Activated T-cell treated with anti-CD3 and anti-CD28 coated beads, Interleukin-2, amount 50 U/mL, for 72 hours (primary cell): ENCODE measurements around the gene CADM2. TPM values are rescaled to one million over a fixed set of nuclear protein-coding genes. Genes with fewer than 3 reads are reported as not detected.

ENCODE experiments used
- ATAC-seq, 2 donors: fragments of 150-1000 bp; cut with Tn5 transposase; replicated peaks in 1 of 2; 2 replicates each; pipeline ENCODE4 v1.10.0; 2021; ENCODE audit warnings: moderate library complexity in 2 of 2, mild to moderate bottlenecking in 1 of 2
- DNase-seq, 2 donors: peaks; one replicate each; pipeline ENCODE4 v3.0.0; 2021 to 2022; ENCODE audit warnings: mixed read lengths in 1 of 2
- H3K27ac Mint-ChIP-seq: one replicate; pipeline ENCODE4 v1.8.0; 2022; ENCODE audit warnings: mild to moderate bottlenecking, moderate library complexity, mixed read lengths
- H3K27me3 Mint-ChIP-seq: one replicate; pipeline ENCODE4 v1.8.0; 2022; ENCODE audit warnings: low read depth, mixed read lengths
- H3K36me3 Mint-ChIP-seq, 2 donors: one replicate each; pipeline ENCODE4 v1.8.0; 2022; ENCODE audit warnings: mixed read lengths in 2 of 2, mild to moderate bottlenecking in 1 of 2; ENCODE audit not compliant: insufficient read depth in 2 of 2
- H3K4me1 Mint-ChIP-seq: one replicate; pipeline ENCODE4 v1.8.0; 2022; ENCODE audit warnings: low read depth, mixed read lengths
- H3K4me3 Mint-ChIP-seq, 2 donors: one replicate each; pipeline ENCODE4 v1.8.0; 2022; ENCODE audit warnings: mild to moderate bottlenecking in 2 of 2, mixed read lengths in 2 of 2, moderate library complexity in 2 of 2
- H3K9me3 Mint-ChIP-seq, 2 donors: one replicate each; pipeline ENCODE4 v1.8.0; 2022; ENCODE audit warnings: mixed read lengths in 2 of 2
- total RNA-seq, 2 donors: library from RNA; stranded (reverse); gene quantifications; one replicate each; pipeline ENCODE4 v1.2.3, GENCODE V29; 2022

CADM2 gene
- total RNA-seq, 2 donors from 2014 or later = not detected

DNA sequence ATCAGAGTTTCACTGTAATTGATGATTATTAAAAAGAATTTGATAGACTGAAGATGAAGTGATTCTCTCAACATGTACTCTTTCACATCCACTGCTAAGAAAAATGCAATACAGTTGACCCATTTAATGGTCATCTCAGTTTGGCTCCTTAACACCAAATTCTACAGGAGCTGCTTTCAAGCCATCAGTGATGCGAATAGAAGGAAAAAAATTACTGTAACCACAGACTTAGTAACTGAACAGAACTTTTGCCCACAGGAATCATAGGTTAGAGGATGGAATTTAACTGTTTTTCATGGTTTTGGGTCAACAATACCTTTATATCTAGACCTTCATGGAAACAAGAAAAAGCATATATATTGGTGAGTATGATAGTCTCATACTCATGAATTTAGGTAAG lies 633.5 kb downstream of the CADM2 start:
- H3K9me3 Mint-ChIP-seq = peaks cover 0 to 1% of the 10 kb centered on the region in 2 donors
- ATAC-seq (no peak), DNase-seq (no peak)
- H3K4me3 Mint-ChIP-seq = no peak overlapping the region
- no peaks in the 10 kb centered on the region for H3K36me3 Mint-ChIP-seq
- H3K4me1 Mint-ChIP-seq = no peaks in the 10 kb centered on the region
- no peaks in the 10 kb centered on the region for H3K27me3 Mint-ChIP-seq
- H3K27ac Mint-ChIP-seq = no peak overlapping the region

DNA sequence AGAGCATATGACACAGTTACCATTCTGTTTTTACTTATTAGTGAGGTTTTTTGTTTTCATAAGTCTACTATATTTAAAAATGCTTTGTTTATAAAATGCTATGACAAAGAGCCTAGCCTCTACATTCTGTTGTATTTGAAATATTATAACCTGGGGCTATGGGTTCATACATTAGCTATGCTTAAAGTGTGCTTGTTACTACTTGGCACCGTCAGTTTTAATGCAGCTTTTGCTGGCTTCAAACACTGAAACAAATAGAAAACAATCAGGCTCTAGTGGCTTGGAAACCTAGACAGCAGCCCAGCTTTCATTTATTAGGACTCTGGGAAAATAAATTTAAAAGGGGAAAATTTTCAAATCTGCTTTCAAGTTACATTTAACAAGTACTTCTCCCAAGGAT lies 635.9 kb downstream of the CADM2 start:
- Mint-ChIP-seq H3K27ac (no peak overlapping the region), H3K27me3 (no peaks in the 10 kb centered on the region), H3K9me3 (peaks cover 0 to 1% of the 10 kb centered on the region in 2 donors), H3K36me3 (no peaks in the 10 kb centered on the region), H3K4me3 (no peak overlapping the region), H3K4me1 (no peaks in the 10 kb centered on the region)
- ATAC-seq (no peak), DNase-seq (no peak)

DNA sequence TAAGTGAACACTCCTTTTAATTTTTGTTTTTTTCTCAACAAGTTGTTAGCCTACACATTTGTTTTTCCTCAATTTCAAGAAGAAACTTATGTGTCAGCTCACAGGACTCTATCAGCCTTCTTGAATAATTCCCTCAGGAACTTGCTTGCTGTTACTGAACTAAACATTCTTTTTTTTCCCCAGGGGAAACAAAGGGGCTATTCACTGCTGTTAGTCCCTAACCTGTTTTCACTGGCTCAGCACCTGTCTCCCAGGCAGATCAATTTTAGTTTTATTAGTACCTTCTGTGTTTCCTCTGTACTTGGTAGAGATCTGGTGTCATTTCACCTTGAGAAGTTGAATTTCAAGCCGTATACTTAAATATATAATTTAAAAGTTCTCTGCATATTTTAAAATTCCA lies 644.6 kb downstream of the CADM2 start:
- ATAC-seq = no peak
- Mint-ChIP-seq H3K4me3 (no peak overlapping the region), H3K9me3 (peaks cover 0 to 2% of the 10 kb centered on the region in 2 donors)

DNA sequence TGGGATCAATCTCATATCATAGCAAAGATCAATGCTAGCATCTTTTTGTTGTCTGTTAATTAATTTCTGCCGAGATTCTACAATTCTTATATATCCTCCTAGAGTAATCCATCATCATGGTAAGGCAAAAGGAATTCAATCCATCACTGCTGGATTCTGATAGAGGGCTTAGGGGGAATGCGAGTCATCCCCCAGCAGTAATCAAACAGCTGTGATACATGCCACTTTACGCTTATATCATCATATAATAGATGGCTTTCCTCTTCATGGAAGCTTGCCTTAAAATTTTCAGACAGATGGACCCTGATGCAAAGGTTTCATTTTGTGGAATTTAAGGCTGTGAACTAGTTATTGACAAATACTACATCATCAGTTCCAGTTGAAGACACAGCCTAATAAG lies 645.9 kb downstream of the CADM2 start:
- Mint-ChIP-seq H3K27ac (no peak overlapping the region), H3K36me3 (no peaks in the 10 kb centered on the region), H3K4me1 (no peaks in the 10 kb centered on the region), H3K4me3 (no peak overlapping the region), H3K9me3 (peaks cover 0 to 2% of the 10 kb centered on the region in 2 donors), H3K27me3 (no peaks in the 10 kb centered on the region)
- ATAC-seq (no peak), DNase-seq (no peak)

More for the DNA sequence above, 644.6 kb downstream of the CADM2 start:
- H3K27me3 Mint-ChIP-seq = no peaks in the 10 kb centered on the region
- no peak overlapping the region for H3K27ac Mint-ChIP-seq
- H3K36me3 Mint-ChIP-seq = no peaks in the 10 kb centered on the region
- no peak for DNase-seq
- H3K4me1 Mint-ChIP-seq = no peaks in the 10 kb centered on the region

DNA sequence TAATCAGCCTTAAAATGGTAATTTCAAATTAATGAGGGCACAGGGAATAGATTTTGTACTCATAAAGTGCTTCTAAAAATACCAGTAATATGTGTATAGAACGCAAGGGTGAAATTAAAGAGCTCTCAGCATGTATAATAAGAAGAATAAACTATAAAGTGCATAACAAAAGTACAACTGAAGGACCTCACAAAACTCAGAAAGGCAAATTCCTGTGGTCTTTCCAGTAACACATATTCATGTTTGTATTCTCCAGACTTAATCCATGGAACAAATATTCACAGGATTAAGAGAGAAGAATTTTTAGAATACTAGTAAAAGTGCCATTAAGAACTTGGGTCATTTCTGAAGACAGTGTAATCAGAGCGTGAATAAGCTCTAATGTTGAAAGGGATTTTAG lies 646.3 kb downstream of the CADM2 start:
- Mint-ChIP-seq H3K27me3 (no peaks in the 10 kb centered on the region), H3K36me3 (no peaks in the 10 kb centered on the region), H3K4me1 (no peaks in the 10 kb centered on the region), H3K27ac (no peak overlapping the region), H3K9me3 (peaks cover 0 to 2% of the 10 kb centered on the region in 2 donors), H3K4me3 (no peak overlapping the region)
- ATAC-seq (no peak), DNase-seq (no peak)

DNA sequence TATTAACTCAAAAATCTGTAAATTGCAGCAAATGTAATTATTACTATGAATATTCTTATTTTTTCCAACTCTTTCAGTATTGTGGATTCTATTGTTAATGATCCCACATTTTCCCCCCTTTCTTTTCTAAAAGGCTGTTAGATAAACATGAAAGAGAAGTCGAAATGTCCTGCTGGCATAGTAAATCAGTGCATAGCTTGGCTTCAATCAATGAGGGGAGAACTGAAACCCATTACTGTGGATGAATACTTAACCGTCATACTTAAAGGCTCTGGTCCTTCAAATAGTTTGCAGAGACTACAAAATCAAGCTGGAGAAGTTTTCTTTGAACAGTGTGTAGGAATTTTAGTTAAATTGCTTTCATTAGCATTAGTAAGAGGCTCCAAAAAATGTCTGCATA lies 667.9 kb downstream of the CADM2 start:
- H3K9me3 Mint-ChIP-seq = peaks cover 2 to 3% of the 10 kb centered on the region in 2 donors
- H3K4me1 Mint-ChIP-seq = no peaks in the 10 kb centered on the region
- DNase-seq (no peak), ATAC-seq (no peak)
- no peaks in the 10 kb centered on the region for H3K27me3 Mint-ChIP-seq
- H3K36me3 Mint-ChIP-seq = no peaks in the 10 kb centered on the region
- H3K27ac Mint-ChIP-seq = no peak overlapping the region
- H3K4me3 Mint-ChIP-seq = no peak overlapping the region

DNA sequence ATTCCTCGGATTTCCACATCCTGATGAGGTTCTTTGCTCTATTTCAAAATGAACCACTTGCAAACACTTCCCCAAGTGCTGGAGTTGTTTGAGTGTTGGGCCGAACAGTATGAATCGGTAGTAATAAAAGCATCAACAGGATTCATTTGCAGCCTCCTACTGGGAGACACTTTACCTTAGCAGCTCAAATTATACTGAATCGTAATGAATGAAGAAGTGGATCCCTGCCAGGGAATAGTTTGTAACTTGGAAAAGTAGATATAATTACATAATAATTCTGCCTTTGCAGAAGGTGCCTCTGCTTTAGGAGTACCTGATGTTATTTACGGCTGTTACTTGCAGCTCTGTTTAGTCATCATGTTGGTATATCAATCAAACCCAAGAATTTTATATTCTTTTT lies 669.1 kb downstream of the CADM2 start:
- H3K9me3 Mint-ChIP-seq = peaks cover 3 to 6% of the 10 kb centered on the region in 2 donors
- H3K4me3 Mint-ChIP-seq = no peak overlapping the region
- H3K4me1 Mint-ChIP-seq = no peaks in the 10 kb centered on the region
- no peaks in the 10 kb centered on the region for H3K36me3 Mint-ChIP-seq
- no peak overlapping the region for H3K27ac Mint-ChIP-seq
- DNase-seq = no peak
- no peaks in the 10 kb centered on the region for H3K27me3 Mint-ChIP-seq
- no peak for ATAC-seq

DNA sequence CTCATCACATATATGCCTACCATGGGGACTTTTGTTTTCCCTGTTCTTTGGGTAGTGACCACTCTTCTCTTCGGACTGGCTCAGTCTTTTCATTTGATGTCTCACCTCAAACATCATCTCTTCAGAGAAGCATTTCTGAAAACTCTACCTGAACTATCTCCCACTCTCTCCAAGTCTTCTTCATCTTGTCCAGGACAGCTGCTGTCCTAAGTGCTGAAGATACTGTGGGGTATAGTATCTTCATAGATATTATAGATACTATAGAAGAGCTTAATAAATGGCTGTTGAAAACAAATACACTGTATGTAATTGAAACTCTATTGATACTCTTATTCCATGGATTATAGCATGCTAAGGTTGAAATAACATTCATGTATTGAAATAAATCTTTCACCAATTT lies 672.3 kb downstream of the CADM2 start:
- Mint-ChIP-seq H3K27me3 (no peaks in the 10 kb centered on the region), H3K9me3 (peaks cover 3 to 4% of the 10 kb centered on the region in 2 donors), H3K36me3 (no peaks in the 10 kb centered on the region), H3K27ac (no peak overlapping the region), H3K4me3 (no peak overlapping the region), H3K4me1 (no peaks in the 10 kb centered on the region)
- DNase-seq (no peak), ATAC-seq (no peak)

DNA sequence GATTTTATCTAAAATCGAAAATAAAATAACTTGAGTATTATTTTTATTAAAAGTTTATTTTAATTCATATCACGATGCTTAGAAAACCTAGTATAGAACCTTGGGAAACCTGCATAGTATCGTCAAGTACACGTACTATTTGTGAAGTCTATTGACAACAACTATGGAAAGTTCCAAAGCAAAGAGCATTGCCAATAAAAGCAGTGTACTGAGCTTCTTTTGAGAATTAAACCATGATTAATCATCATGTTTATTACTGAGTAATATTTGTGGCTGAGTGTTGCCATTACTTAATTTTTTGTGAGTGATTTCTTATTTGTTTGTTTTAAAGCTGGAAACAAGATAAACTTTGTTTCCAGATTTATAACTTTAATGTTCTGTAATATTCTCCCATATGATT lies 674.1 kb downstream of the CADM2 start:
- no peaks in the 10 kb centered on the region for H3K27me3 Mint-ChIP-seq
- H3K27ac Mint-ChIP-seq = no peak overlapping the region
- ATAC-seq = no peak
- no peak overlapping the region for H3K4me3 Mint-ChIP-seq
- H3K4me1 Mint-ChIP-seq = no peaks in the 10 kb centered on the region
- DNase-seq = no peak
- H3K9me3 Mint-ChIP-seq = peaks cover 3 to 4% of the 10 kb centered on the region in 2 donors
- H3K36me3 Mint-ChIP-seq = no peaks in the 10 kb centered on the region

DNA sequence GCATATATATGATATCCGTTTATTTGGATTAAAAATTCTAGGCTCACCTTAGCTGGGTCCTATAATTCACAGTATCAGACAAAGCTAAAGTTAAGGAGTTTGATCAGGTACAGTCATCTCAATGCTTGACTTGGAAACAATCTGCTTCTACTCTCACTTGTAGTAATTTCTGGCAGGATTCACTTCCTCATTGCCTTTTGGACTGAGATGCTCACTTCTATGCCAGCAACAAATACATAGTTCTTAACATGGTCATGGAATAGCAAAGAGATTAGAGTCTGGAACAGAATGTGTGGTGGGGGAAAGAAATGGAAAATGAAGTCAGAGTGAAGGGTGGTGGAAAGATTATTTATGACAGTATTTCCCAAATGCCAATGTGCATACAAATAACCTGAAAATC lies 693.6 kb downstream of the CADM2 start:
- ATAC-seq = no peak
- Mint-ChIP-seq H3K4me3 (no peak overlapping the region), H3K36me3 (no peaks in the 10 kb centered on the region), H3K27me3 (no peaks in the 10 kb centered on the region), H3K4me1 (no peaks in the 10 kb centered on the region), H3K9me3 (peaks cover 14 to 16% of the 10 kb centered on the region in 2 donors), H3K27ac (no peak overlapping the region)
- DNase-seq = no peak

DNA sequence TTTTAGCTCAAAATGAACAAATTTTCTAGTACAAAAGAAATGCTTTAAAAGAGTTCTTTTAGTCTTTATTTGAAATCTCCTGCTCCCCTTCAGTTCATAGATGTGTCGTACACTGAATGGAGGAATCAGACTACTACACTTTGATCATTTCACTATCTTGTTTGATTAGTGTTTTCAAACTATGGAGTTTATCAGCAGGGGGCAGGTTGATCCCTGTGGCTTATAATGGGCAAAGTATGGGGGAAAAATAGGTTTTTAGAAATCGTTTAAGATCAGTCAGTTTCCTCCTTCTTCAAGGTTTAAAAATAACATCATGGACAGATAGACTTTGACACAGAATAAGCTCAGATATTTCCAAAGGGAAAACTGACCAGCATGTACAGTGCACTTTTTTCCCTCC lies 701.7 kb downstream of the CADM2 start:
- no peak overlapping the region for H3K4me3 Mint-ChIP-seq
- peaks cover 4 to 6% of the 10 kb centered on the region in 2 donors for H3K9me3 Mint-ChIP-seq
- no peaks in the 10 kb centered on the region for H3K4me1 Mint-ChIP-seq
- H3K27ac Mint-ChIP-seq = no peak overlapping the region
- H3K27me3 Mint-ChIP-seq = no peaks in the 10 kb centered on the region
- DNase-seq (no peak), ATAC-seq (no peak)
- no peaks in the 10 kb centered on the region for H3K36me3 Mint-ChIP-seq

DNA sequence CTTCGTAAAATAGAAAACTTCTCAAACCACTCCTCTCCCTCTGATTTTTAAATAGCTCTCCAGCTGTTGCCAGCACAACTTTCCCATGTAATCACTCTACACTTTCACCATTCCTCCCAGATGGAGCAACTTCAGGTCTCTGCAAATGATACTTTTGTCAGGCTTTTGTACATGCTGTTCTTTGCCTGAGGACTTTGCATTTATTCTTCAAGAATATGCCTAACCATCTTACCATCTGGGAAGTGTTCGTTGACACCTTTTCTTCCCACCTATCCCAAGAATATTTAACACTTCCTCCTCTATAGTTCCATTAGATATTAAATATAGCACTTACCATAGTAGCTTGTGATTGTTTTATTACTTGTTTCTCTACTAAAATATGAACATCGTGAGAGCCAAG lies 703.7 kb downstream of the CADM2 start:
- DNase-seq = no peak

DNA sequence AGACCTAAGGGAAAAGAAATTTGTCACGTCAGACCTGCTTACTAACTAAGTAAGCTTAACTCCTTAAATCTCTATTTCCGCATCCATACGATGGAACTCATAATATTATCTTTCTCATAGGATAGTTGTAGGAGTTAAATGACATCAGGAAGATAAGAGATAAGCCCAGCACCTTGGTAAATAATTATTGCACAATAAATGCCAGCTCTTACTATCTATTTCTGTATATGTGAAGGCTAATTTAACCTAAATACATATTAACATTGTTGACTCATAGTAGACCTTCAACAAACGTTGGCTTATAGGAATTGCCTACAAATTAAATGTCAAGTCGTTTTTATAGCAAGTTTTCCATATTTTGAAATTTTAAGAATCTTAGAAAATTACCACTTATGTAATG lies 709.0 kb downstream of the CADM2 start:
- Mint-ChIP-seq H3K27me3 (no peaks in the 10 kb centered on the region), H3K4me1 (no peaks in the 10 kb centered on the region), H3K36me3 (no peaks in the 10 kb centered on the region), H3K27ac (no peak overlapping the region), H3K4me3 (no peak overlapping the region), H3K9me3 (peaks cover 7 to 8% of the 10 kb centered on the region in 2 donors)
- DNase-seq (no peak), ATAC-seq (no peak)

More for the DNA sequence above, 703.7 kb downstream of the CADM2 start:
- Mint-ChIP-seq H3K27me3 (no peaks in the 10 kb centered on the region), H3K27ac (no peak overlapping the region), H3K9me3 (peaks cover 6 to 10% of the 10 kb centered on the region in 2 donors), H3K4me3 (no peak overlapping the region), H3K4me1 (no peaks in the 10 kb centered on the region), H3K36me3 (no peaks in the 10 kb centered on the region)
- ATAC-seq = no peak

DNA sequence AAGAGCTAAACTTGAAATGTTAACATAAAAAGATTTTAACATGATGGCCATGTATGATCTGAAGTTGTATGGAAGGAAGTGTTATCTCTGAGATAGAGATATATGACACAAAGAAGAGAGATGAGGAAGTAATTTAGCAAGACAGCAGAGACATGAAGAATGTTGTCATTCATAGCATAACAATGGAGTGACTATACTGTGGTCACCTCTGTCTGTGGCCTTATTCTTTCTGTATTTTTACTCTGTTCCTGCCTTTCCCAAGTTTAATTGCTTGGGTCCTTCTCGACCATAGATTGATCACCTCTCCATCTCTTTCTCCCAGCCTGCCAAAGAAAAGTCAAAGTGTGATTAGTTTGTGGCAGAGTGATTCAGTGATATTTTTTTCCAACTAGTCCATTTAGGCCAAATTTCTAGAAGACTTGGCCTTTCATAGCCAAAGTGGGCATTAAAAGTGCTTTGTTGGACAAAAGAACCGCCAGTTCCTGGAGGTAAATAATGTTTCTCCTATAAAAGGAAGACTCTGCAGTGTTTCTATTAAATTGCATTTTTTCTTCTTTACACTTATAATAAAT lies 711.9 kb downstream of the CADM2 start:
- ATAC-seq (no peak), DNase-seq (no peak)
- Mint-ChIP-seq H3K27ac (no peak overlapping the region), H3K27me3 (no peaks in the 10 kb centered on the region), H3K4me3 (no peak overlapping the region), H3K4me1 (no peaks in the 10 kb centered on the region), H3K36me3 (no peaks in the 10 kb centered on the region), H3K9me3 (peaks cover 5 to 10% of the 10 kb centered on the region in 2 donors)
